ENCODE results near the gene NLRC5.
A peak's percentile ranks its signal among the peaks of the same experiment; 100 is the strongest.

NLRC5 gene

GRCh38 chr16:57084257-57084770 lies 95.0 kb downstream of the NLRC5 start:
- no peak for TF ChIP-seq ZNF8 (CRISPR knock-in tag; IDR thresholded peaks at IDR 0.05)
- 0 out of 2 replicates have a peak, but pooled peaks have one; percentile 19 for TF ChIP-seq GLIS3 (CRISPR knock-in tag; IDR thresholded peaks at IDR 0.05)
- peak; percentile 86 for ATAC-seq

GRCh38 chr16:57084996-57085395 lies 95.6 kb downstream of the NLRC5 start:
- TF ChIP-seq ZC3H10 (CRISPR knock-in tag; IDR thresholded peaks at IDR 0.05) (no peak), ZFP3 (CRISPR knock-in tag; IDR thresholded peaks at IDR 0.05) (no peak)
- ATAC-seq: no peak

DNA sequence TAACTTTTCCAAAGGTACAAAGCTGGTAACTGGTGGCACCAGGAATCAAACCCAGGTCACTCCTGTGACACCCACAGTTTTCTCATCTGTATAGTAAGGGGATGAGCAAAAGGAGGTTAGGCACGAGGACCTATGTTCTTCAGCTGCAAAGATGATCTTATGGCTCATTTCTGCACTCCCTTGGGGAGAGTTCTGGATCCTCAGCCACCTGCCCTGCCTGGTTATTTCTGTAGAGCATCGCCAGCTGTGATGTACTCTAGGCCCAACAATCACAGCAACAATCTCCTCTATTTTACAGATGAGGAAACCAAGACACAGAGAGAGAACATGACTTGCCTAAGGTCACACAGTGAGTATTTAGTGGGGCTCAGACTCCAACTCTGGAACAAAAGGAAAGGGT lies 97.6 kb downstream of the NLRC5 start:
- TF ChIP-seq ZNF70 (CRISPR knock-in tag; IDR thresholded peaks at IDR 0.05) (no peak), ZFP30 (CRISPR knock-in tag; IDR thresholded peaks at IDR 0.05) (no peak), ZNF565 (CRISPR knock-in tag; conservative IDR thresholded peaks at IDR 0.05; ENCODE audit: low read depth) (no peak), ISL1 (CRISPR knock-in tag; IDR thresholded peaks at IDR 0.05) (no peak), RARB (CRISPR knock-in tag; IDR thresholded peaks at IDR 0.05) (no peak), BACH2 (CRISPR knock-in tag; IDR thresholded peaks at IDR 0.05; ENCODE audit: borderline replicate concordance) (no peak), OSR1 (CRISPR knock-in tag; IDR thresholded peaks at IDR 0.05) (no peak), ZNF8 (CRISPR knock-in tag; IDR thresholded peaks at IDR 0.05) (no peak), ESRRG (CRISPR knock-in tag; IDR thresholded peaks at IDR 0.05) (no peak), CSRNP3 (CRISPR knock-in tag; IDR thresholded peaks at IDR 0.05) (no peak)
- TF ChIP-seq, protein P1, sequence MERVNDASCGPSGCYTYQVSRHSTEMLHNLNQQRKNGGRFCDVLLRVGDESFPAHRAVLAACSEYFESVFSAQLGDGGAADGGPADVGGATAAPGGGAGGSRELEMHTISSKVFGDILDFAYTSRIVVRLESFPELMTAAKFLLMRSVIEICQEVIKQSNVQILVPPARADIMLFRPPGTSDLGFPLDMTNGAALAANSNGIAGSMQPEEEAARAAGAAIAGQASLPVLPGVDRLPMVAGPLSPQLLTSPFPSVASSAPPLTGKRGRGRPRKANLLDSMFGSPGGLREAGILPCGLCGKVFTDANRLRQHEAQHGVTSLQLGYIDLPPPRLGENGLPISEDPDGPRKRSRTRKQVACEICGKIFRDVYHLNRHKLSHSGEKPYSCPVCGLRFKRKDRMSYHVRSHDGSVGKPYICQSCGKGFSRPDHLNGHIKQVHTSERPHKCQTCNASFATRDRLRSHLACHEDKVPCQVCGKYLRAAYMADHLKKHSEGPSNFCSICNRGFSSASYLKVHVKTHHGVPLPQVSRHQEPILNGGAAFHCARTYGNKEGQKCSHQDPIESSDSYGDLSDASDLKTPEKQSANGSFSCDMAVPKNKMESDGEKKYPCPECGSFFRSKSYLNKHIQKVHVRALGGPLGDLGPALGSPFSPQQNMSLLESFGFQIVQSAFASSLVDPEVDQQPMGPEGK (CRISPR knock-in tag; IDR thresholded peaks at IDR 0.05; ENCODE audit: borderline replicate concordance): no peak
- TF ChIP-seq, protein P2, sequence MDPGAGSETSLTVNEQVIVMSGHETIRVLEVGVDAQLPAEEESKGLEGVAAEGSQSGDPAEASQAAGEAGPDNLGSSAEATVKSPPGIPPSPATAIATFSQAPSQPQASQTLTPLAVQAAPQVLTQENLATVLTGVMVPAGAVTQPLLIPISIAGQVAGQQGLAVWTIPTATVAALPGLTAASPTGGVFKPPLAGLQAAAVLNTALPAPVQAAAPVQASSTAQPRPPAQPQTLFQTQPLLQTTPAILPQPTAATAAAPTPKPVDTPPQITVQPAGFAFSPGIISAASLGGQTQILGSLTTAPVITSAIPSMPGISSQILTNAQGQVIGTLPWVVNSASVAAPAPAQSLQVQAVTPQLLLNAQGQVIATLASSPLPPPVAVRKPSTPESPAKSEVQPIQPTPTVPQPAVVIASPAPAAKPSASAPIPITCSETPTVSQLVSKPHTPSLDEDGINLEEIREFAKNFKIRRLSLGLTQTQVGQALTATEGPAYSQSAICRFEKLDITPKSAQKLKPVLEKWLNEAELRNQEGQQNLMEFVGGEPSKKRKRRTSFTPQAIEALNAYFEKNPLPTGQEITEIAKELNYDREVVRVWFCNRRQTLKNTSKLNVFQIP (CRISPR knock-in tag; IDR thresholded peaks at IDR 0.05; ENCODE audit: borderline replicate concordance, low read depth): no peak
- TF ChIP-seq, protein P3, sequence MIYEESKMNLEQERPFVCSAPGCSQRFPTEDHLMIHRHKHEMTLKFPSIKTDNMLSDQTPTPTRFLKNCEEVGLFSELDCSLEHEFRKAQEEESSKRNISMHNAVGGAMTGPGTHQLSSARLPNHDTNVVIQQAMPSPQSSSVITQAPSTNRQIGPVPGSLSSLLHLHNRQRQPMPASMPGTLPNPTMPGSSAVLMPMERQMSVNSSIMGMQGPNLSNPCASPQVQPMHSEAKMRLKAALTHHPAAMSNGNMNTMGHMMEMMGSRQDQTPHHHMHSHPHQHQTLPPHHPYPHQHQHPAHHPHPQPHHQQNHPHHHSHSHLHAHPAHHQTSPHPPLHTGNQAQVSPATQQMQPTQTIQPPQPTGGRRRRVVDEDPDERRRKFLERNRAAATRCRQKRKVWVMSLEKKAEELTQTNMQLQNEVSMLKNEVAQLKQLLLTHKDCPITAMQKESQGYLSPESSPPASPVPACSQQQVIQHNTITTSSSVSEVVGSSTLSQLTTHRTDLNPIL (CRISPR knock-in tag; IDR thresholded peaks at IDR 0.05; ENCODE audit: low read depth): no peak
- no peak for ATAC-seq

DNA sequence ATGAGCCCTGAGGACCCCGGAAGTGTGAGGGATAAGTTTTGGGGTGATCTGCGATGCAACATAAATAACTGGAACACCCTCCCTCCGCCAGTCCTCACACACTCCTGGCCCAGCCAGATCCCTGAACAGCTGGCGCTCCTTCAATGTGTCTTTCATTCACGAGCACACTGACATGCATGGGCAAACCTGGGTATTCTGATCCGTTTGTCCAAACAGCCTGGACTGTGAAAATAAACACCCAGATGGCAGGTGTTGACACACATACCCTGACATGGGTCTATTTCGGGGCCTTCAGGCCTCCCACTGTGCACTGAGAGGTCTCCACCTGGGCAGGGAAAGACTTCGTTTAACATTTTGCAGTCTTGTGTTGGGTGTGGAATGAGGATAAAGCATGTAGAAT lies 100.0 kb downstream of the NLRC5 start:
- ATAC-seq: no peak

More for the DNA sequence above, 100.0 kb downstream of the NLRC5 start:
- TF ChIP-seq CSRNP3 (CRISPR knock-in tag; IDR thresholded peaks at IDR 0.05) (no peak), BACH2 (CRISPR knock-in tag; IDR thresholded peaks at IDR 0.05; ENCODE audit: borderline replicate concordance) (no peak), GLIS3 (CRISPR knock-in tag; IDR thresholded peaks at IDR 0.05) (no peak), CSDC2 (CRISPR knock-in tag; IDR thresholded peaks at IDR 0.05) (no peak), ZFP30 (CRISPR knock-in tag; IDR thresholded peaks at IDR 0.05) (no peak), ISL1 (CRISPR knock-in tag; IDR thresholded peaks at IDR 0.05) (no peak), ZNF8 (CRISPR knock-in tag; IDR thresholded peaks at IDR 0.05) (no peak), TCF4 (CRISPR knock-in tag; IDR thresholded peaks at IDR 0.05; ENCODE audit: borderline replicate concordance) (no peak), TOX (CRISPR knock-in tag; IDR thresholded peaks at IDR 0.05; ENCODE audit: borderline replicate concordance) (no peak), SNAI2 (CRISPR knock-in tag; IDR thresholded peaks at IDR 0.05) (no peak), ZFP3 (CRISPR knock-in tag; IDR thresholded peaks at IDR 0.05) (no peak)
- TF ChIP-seq, protein P4, sequence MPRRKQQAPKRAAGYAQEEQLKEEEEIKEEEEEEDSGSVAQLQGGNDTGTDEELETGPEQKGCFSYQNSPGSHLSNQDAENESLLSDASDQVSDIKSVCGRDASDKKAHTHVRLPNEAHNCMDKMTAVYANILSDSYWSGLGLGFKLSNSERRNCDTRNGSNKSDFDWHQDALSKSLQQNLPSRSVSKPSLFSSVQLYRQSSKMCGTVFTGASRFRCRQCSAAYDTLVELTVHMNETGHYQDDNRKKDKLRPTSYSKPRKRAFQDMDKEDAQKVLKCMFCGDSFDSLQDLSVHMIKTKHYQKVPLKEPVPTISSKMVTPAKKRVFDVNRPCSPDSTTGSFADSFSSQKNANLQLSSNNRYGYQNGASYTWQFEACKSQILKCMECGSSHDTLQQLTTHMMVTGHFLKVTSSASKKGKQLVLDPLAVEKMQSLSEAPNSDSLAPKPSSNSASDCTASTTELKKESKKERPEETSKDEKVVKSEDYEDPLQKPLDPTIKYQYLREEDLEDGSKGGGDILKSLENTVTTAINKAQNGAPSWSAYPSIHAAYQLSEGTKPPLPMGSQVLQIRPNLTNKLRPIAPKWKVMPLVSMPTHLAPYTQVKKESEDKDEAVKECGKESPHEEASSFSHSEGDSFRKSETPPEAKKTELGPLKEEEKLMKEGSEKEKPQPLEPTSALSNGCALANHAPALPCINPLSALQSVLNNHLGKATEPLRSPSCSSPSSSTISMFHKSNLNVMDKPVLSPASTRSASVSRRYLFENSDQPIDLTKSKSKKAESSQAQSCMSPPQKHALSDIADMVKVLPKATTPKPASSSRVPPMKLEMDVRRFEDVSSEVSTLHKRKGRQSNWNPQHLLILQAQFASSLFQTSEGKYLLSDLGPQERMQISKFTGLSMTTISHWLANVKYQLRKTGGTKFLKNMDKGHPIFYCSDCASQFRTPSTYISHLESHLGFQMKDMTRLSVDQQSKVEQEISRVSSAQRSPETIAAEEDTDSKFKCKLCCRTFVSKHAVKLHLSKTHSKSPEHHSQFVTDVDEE (CRISPR knock-in tag; IDR thresholded peaks at IDR 0.05): no peak
- TF ChIP-seq, protein P2 (CRISPR knock-in tag; IDR thresholded peaks at IDR 0.05; ENCODE audit: borderline replicate concordance, low read depth): no peak

All from SK-N-SH treated with all-trans-retinoic acid at 6 μM for 48 hours (cell line).